Stimulated activated CD4-positive, alpha-beta T cell treated with anti-CD3 and anti-CD28 coated beads, TNF-alpha, amount 100 ng/mL, for 1 hour (primary cell): ENCODE data around the gene CDC45.

Source experiments
- DNase-seq, 3 donors: peaks; one replicate each; pipeline ENCODE4 v3.0.0-alpha.2; 2020; ENCODE audit warnings: low read depth in 3 of 3, low spot score in 1 of 3

CDC45 gene

GRCh38 chr22:19492504-19493174 lies 12.9 kb downstream of the CDC45 start:
- no peak for DNase-seq

- no peak for DNase-seq
These were observed 14.4 kb downstream of the CDC45 start for GRCh38 chr22:19494001-19494560.

GRCh38 chr22:19494676-19495173 lies 15.0 kb downstream of the CDC45 start:
- no peak for DNase-seq

GRCh38 chr22:19495562-19496323 lies 16.0 kb downstream of the CDC45 start:
- DNase-seq: no peak

- no peak for DNase-seq
These were observed 16.6 kb downstream of the CDC45 start for GRCh38 chr22:19496324-19496630.

- DNase-seq: no peak
These were observed 17.5 kb downstream of the CDC45 start for GRCh38 chr22:19497245-19497644.

- no peak for DNase-seq
These were observed 18.6 kb downstream of the CDC45 start for GRCh38 chr22:19498154-19498865.

- no peak for DNase-seq
These were observed 19.1 kb downstream of the CDC45 start for GRCh38 chr22:19498866-19499190.

- DNase-seq: no peak
These were observed 19.6 kb downstream of the CDC45 start for GRCh38 chr22:19499236-19499879.

GRCh38 chr22:19499880-19500242 lies 20.1 kb downstream of the CDC45 start:
- DNase-seq: no peak

GRCh38 chr22:19501897-19502447 lies 22.3 kb downstream of the CDC45 start:
- DNase-seq: no peak

- no peak for DNase-seq
These were observed 23.6 kb downstream of the CDC45 start for GRCh38 chr22:19503367-19503766.

- DNase-seq: no peak
These were observed 24.1 kb downstream of the CDC45 start for GRCh38 chr22:19503869-19504268.

- DNase-seq: no peak
These were observed 25.4 kb downstream of the CDC45 start for GRCh38 chr22:19504900-19505734.

GRCh38 chr22:19505735-19506126 lies 26.0 kb downstream of the CDC45 start:
- DNase-seq: no peak

GRCh38 chr22:19506212-19506611 lies 26.5 kb downstream of the CDC45 start:
- DNase-seq: no peak

- no peak for DNase-seq
These were observed 27.8 kb downstream of the CDC45 start for GRCh38 chr22:19507534-19507861.

- DNase-seq: no peak
These were observed 28.5 kb downstream of the CDC45 start for GRCh38 chr22:19508024-19508776.

GRCh38 chr22:19509191-19509590 lies 29.5 kb downstream of the CDC45 start:
- DNase-seq: no peak

- no peak for DNase-seq
These were observed 30.2 kb downstream of the CDC45 start for GRCh38 chr22:19509923-19510322.
